OCI-LY7 (cell line): ENCODE results near the gene PGAP3. TPM values are rescaled to one million over a fixed set of nuclear protein-coding genes. Genes with fewer than 3 reads are reported as not detected.
"Not testable (repeated sequence)": the region's sequence is repeated elsewhere in the genome, so short reads cannot be mapped to it uniquely, and the experiment has no call there.

ENCODE experiments used
- BruUV-seq: library from RNA; stranded (reverse); fragments of 400-500 nt; replicated peaks from 2 replicates; lab custom pipeline; 2021; lab: Mats Ljungman, UMichigan
- CTCF ChIA-PET: fragments of 300-600 bp; sonication (Branson Sonifier 250); formaldehyde crosslinking; loops from one replicate; lab custom pipeline; 2022; ENCODE audit warnings: antibody characterized with exemption; ENCODE audit not compliant: unreplicated experiment; lab: Charles Lee
- POLR2A ChIA-PET: fragments of 300-600 bp; sonication (Branson Sonifier 250); formaldehyde crosslinking; loops from one replicate; lab custom pipeline; 2022; ENCODE audit warnings: antibody characterized with exemption; lab: Charles Lee
- DNase-seq: peaks from one replicate; pipeline ENCODE4 v3.0.0-alpha.2; 2015; ENCODE audit warnings: low spot score
- H2AFZ ChIP-seq: fragments of 200-600 bp; sonication (generic), shearing (Covaris generic); 2 replicates; pipeline ENCODE4 v1.6.1; 2014; ENCODE audit warnings: mild to moderate bottlenecking, antibody characterized with exemption, low read length, moderate library complexity
- H3K27ac ChIP-seq: fragments of 200-600 bp; sonication (generic); 2 replicates; pipeline ENCODE4 v1.5.1; 2014; ENCODE audit warnings: mixed run types, low read depth, mild to moderate bottlenecking, moderate library complexity, low read length, inconsistent platforms; ENCODE audit not compliant: poor library complexity, severe bottlenecking
- H3K36me3 ChIP-seq: fragments of 200-600 bp; sonication (generic); 2 replicates; pipeline ENCODE4 v1.6.1; 2014; ENCODE audit warnings: mild to moderate bottlenecking, antibody characterized with exemption, low read length, moderate library complexity, mixed read lengths; ENCODE audit not compliant: insufficient read depth
- H3K4me1 ChIP-seq: fragments of 200-600 bp; sonication (generic); 2 replicates; pipeline ENCODE4 v1.5.1; 2014; ENCODE audit warnings: mild to moderate bottlenecking, low read length; ENCODE audit not compliant: insufficient read depth, poor library complexity, severe bottlenecking
- H3K4me2 ChIP-seq: fragments of 200-600 bp; sonication (generic); 2 replicates; pipeline ENCODE4 v1.6.1; 2014; ENCODE audit warnings: mild to moderate bottlenecking, low read length
- H3K4me3 ChIP-seq: fragments of 200-600 bp; sonication (generic); 2 replicates; pipeline ENCODE4 v1.5.1; 2014; ENCODE audit warnings: mild to moderate bottlenecking, low read depth, low read length; ENCODE audit not compliant: poor library complexity, severe bottlenecking
- H3K79me2 ChIP-seq: fragments of 200-600 bp; sonication (generic); 2 replicates; pipeline ENCODE4 v1.6.1; 2016; ENCODE audit warnings: low read depth, mild to moderate bottlenecking, low read length, moderate library complexity, mixed read lengths; ENCODE audit not compliant: insufficient read depth
- H3K9me2 ChIP-seq: fragments of 200-600 bp; sonication (generic); 2 replicates; pipeline ENCODE4 v1.6.1; 2016; ENCODE audit warnings: mild to moderate bottlenecking, low read length, mixed read lengths; ENCODE audit not compliant: insufficient read depth
- H3K9me3 ChIP-seq: fragments of 200-600 bp; sonication (generic); 2 replicates; pipeline ENCODE4 v1.6.1; 2014; ENCODE audit warnings: mild to moderate bottlenecking, mixed run types, low read length, mixed read lengths
- H4K20me1 ChIP-seq: fragments of 200-600 bp; sonication (generic); 2 replicates; pipeline ENCODE4 v1.6.1; 2014; ENCODE audit warnings: mild to moderate bottlenecking, antibody characterized with exemption, low read length, moderate library complexity, mixed read lengths; ENCODE audit not compliant: insufficient read depth
- EZH2phosphoT487 ChIP-seq: fragments of 200-600 bp; sonication (generic); IDR thresholded peaks from 2 replicates; pipeline ENCODE4 v1.6.1; 2018; ENCODE audit warnings: low read depth, borderline replicate concordance, mild to moderate bottlenecking, mixed run types, antibody characterized with exemption, low read length, moderate library complexity, mixed read lengths
- intact Hi-C: fragments of 100-400 bp; cut with micrococcal nuclease; formaldehyde crosslinking; loops from one replicate; pipeline ENCODE4 v1.10.0; 2022; ENCODE audit not compliant: unreplicated experiment
- total RNA-seq, 2 experiments: library from RNA; depleted of rRNA in 1 of 2; stranded (reverse); fragments of >200 nt in 1 of 2; shearing (Covaris generic) in 1 of 2; gene quantifications; 2 replicates each; pipeline ENCODE4 v1.2.3, GENCODE V29; 2014 to 2022
- TF ChIP-seq, protein P1 (sequence below): fragments of 200-600 bp; sonication (generic); conservative IDR thresholded peaks from 2 replicates; pipeline ENCODE4 v1.5.1; 2014; ENCODE audit warnings: mild to moderate bottlenecking, antibody characterized with exemption, low read length, moderate library complexity, mixed read lengths

Gene PGAP3
- total RNA-seq, 2 experiments from 2014 or later = 8.7 to 9.2 TPM

DNA sequence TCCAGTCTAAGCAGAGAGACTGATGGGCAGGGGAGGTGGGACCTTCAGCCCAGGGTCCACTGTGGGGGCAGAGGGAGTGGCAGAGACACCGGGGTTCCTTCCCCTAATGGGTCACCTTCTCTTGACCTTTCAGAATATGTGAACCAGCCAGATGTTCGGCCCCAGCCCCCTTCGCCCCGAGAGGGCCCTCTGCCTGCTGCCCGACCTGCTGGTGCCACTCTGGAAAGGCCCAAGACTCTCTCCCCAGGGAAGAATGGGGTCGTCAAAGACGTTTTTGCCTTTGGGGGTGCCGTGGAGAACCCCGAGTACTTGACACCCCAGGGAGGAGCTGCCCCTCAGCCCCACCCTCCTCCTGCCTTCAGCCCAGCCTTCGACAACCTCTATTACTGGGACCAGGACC is 39.7 kb upstream of the PGAP3 start:
- Histone ChIP-seq H3K36me3 (peaks cover 15% of the 10 kb centered on the region; the same call in 1 of the 2 replicates), H3K4me3 (no peak overlapping the region), H3K27ac (no peak overlapping the region), H3K4me1 (peaks cover 9% of the 10 kb centered on the region), H3K79me2 (peaks cover 8% of the 10 kb centered on the region; the same call in 1 of the 2 replicates), H3K9me3 (no peaks in the 10 kb centered on the region), H3K9me2 (no peaks in the 10 kb centered on the region), H3K4me2 (no peak overlapping the region), H4K20me1 (no peaks in the 10 kb centered on the region), H2AFZ (no peak overlapping the region)
- BruUV-seq = no TSS peak
- intact Hi-C loops = no loop called here
- no peak for DNase-seq
- TF ChIP-seq, protein P1, sequence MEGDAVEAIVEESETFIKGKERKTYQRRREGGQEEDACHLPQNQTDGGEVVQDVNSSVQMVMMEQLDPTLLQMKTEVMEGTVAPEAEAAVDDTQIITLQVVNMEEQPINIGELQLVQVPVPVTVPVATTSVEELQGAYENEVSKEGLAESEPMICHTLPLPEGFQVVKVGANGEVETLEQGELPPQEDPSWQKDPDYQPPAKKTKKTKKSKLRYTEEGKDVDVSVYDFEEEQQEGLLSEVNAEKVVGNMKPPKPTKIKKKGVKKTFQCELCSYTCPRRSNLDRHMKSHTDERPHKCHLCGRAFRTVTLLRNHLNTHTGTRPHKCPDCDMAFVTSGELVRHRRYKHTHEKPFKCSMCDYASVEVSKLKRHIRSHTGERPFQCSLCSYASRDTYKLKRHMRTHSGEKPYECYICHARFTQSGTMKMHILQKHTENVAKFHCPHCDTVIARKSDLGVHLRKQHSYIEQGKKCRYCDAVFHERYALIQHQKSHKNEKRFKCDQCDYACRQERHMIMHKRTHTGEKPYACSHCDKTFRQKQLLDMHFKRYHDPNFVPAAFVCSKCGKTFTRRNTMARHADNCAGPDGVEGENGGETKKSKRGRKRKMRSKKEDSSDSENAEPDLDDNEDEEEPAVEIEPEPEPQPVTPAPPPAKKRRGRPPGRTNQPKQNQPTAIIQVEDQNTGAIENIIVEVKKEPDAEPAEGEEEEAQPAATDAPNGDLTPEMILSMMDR = no peak
- no peak for TF ChIP-seq EZH2phosphoT487
- ChIA-PET POLR2A (no interaction called here), CTCF (no interaction called here)

DNA sequence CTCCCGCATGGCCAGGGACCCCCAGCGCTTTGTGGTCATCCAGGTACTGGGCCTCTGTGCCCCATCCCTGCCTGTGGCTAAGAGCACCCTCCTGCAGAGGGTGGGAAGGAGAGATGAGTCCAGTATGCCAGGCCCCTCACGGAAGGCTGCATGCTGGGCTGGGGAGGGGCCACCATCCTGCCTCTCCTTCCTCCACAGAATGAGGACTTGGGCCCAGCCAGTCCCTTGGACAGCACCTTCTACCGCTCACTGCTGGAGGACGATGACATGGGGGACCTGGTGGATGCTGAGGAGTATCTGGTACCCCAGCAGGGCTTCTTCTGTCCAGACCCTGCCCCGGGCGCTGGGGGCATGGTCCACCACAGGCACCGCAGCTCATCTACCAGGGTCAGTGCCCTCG is 38.8 kb upstream of the PGAP3 start:
- CTCF ChIA-PET = interaction anchor here (0.6 kb wide), 1 partner anchor 22 kb away, joined by 3 read pairs; no protein-coding TSS in a partner anchor
- no TSS peak for BruUV-seq

DNA sequence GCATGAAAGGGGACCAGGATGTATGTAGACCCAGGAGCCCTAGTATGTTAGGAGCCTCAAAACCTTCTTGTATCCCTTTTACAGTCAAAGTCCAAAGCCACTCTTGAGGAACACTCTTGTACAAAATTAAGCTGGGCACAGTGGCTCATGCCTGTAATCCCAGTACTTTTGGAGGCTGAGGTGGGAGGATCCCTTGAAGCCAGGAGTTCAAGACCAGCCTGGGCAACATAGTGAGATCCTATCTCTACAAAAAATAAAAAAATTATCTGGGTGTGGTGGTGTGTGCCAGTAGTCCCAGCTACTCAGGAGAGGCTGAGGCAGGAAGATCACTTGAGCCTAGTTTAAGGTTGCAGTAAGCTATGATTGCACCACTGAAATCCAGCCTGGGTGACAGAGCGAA is 38.1 kb upstream of the PGAP3 start:
- H3K9me2 ChIP-seq, BruUV-seq, DNase-seq, intact Hi-C loops, H2AFZ ChIP-seq, H3K79me2 ChIP-seq, POLR2A ChIA-PET, H3K4me2 ChIP-seq, H3K4me1 ChIP-seq, H4K20me1 ChIP-seq, H3K4me3 ChIP-seq, H3K27ac ChIP-seq, H3K9me3 ChIP-seq: not testable (repeated sequence)
- H3K36me3 ChIP-seq = peaks cover 15% of the 10 kb centered on the region; the same call in 1 of the 2 replicates
- CTCF ChIA-PET = interaction anchor here (0.6 kb wide), 1 partner anchor 21 kb away, joined by 3 read pairs; no protein-coding TSS in a partner anchor

More for the DNA sequence above, 38.8 kb upstream of the PGAP3 start:
- DNase-seq = no peak
- no peak overlapping the region for H2AFZ ChIP-seq
- peaks cover 9% of the 10 kb centered on the region for H3K4me1 ChIP-seq
- H3K27ac ChIP-seq = no peak overlapping the region
- H3K9me3 ChIP-seq = no peaks in the 10 kb centered on the region
- no peak overlapping the region for H3K4me2 ChIP-seq
- H3K9me2 ChIP-seq = no peaks in the 10 kb centered on the region
- H3K79me2 ChIP-seq = peaks cover 8% of the 10 kb centered on the region; the same call in 1 of the 2 replicates
- intact Hi-C loops = no loop called here
- peaks cover 15% of the 10 kb centered on the region; the same call in 1 of the 2 replicates for H3K36me3 ChIP-seq
- H4K20me1 ChIP-seq = no peaks in the 10 kb centered on the region
- H3K4me3 ChIP-seq = no peak overlapping the region
- POLR2A ChIA-PET = no interaction called here
- no peak for TF ChIP-seq EZH2phosphoT487
- TF ChIP-seq, protein P1 = no peak
